WTC11 (cell line): Measurements from ENCODE around the gene FAM161A. TPM values are rescaled to one million over a fixed set of nuclear protein-coding genes. Genes with fewer than 3 reads are reported as not detected.
"Not testable (repeated sequence)": the region's sequence is repeated elsewhere in the genome, so short reads cannot be mapped to it uniquely, and the experiment has no call there.

Experiments
- ATAC-seq: fragments of 200-7000 bp; cut with Tn5 transposase; 2 replicates; pipeline ENCODE4 v1.10.0; 2021; ENCODE audit warnings: mild to moderate bottlenecking, moderate library complexity
- CTCF ChIA-PET: fragments of 300-600 bp; sonication (Branson Sonifier 250); formaldehyde crosslinking; loops from one replicate; lab custom pipeline; 2021; ENCODE audit warnings: antibody characterized with exemption; lab: Charles Lee
- POLR2A ChIA-PET: fragments of 350-600 bp; sonication (Branson Sonifier 250); formaldehyde crosslinking; loops from one replicate; lab custom pipeline; 2021; ENCODE audit warnings: antibody characterized with exemption; lab: Charles Lee
- DNase-seq: peaks from one replicate; pipeline ENCODE4 v3.0.0; 2021; ENCODE audit warnings: low spot score
- H3K27ac Mint-ChIP-seq: 2 replicates; pipeline ENCODE4 v1.8.0; 2021; ENCODE audit warnings: mixed read lengths
- H3K27me3 Mint-ChIP-seq: 2 replicates; pipeline ENCODE4 v1.8.0; 2021; ENCODE audit warnings: low read depth, mild to moderate bottlenecking, moderate library complexity, mixed read lengths
- H3K36me3 Mint-ChIP-seq: 2 replicates; pipeline ENCODE4 v1.8.0; 2021; ENCODE audit warnings: mixed read lengths
- H3K4me1 Mint-ChIP-seq: 2 replicates; pipeline ENCODE4 v1.8.0; 2022; ENCODE audit warnings: mixed read lengths
- H3K4me3 Mint-ChIP-seq: 2 replicates; pipeline ENCODE4 v1.8.0; 2021; ENCODE audit warnings: mild to moderate bottlenecking, moderate library complexity, mixed read lengths
- H3K9me3 Mint-ChIP-seq: 2 replicates; pipeline ENCODE4 v1.8.0; 2021; ENCODE audit warnings: mixed read lengths
- CBFB ChIP-seq: sonication (generic); formaldehyde crosslinking; IDR thresholded peaks from 2 replicates; pipeline ENCODE4 v1.8.1; 2022; ENCODE audit warnings: mild to moderate bottlenecking, low read depth, missing genetic modification reagents
- E2F1 ChIP-seq: sonication (generic); formaldehyde crosslinking; IDR thresholded peaks from 2 replicates; pipeline ENCODE4 v1.8.0; 2022; ENCODE audit warnings: mild to moderate bottlenecking, missing genetic modification reagents
- FOXP1 ChIP-seq: sonication (generic); formaldehyde crosslinking; IDR thresholded peaks from 2 replicates; pipeline ENCODE4 v1.8.0; 2022; ENCODE audit warnings: missing genetic modification reagents, mild to moderate bottlenecking, moderate library complexity, borderline replicate concordance
- GRHL2 ChIP-seq: fragments of 250-450 bp; sonication (Bioruptor Pico); IDR thresholded peaks from 2 replicates; pipeline ENCODE4 v1.8.0; 2022; ENCODE audit warnings: mild to moderate bottlenecking, moderate library complexity; ENCODE audit not compliant: insufficient replicate concordance, severe bottlenecking
- HMGXB4 ChIP-seq: sonication (generic); formaldehyde crosslinking; IDR thresholded peaks from 2 replicates; pipeline ENCODE4 v1.8.1; 2023; ENCODE audit warnings: mild to moderate bottlenecking, moderate library complexity, missing genetic modification reagents
- IRF2 ChIP-seq: sonication (generic); formaldehyde crosslinking; IDR thresholded peaks from 2 replicates; pipeline ENCODE4 v1.8.0; 2022; ENCODE audit warnings: low read depth, missing genetic modification reagents, borderline replicate concordance
- KAT7 ChIP-seq: sonication (generic); formaldehyde crosslinking; IDR thresholded peaks from 2 replicates; pipeline ENCODE4 v1.8.1; 2023; ENCODE audit warnings: missing genetic modification reagents, mild to moderate bottlenecking, borderline replicate concordance
- MXD4 ChIP-seq: fragments of 250-450 bp; sonication (Bioruptor Pico); IDR thresholded peaks from 2 replicates; pipeline ENCODE4 v1.8.0; 2021; ENCODE audit warnings: mild to moderate bottlenecking, moderate library complexity, borderline replicate concordance
- NFE2L1 ChIP-seq: sonication (generic); formaldehyde crosslinking; IDR thresholded peaks from 2 replicates; pipeline ENCODE4 v1.8.1; 2023; ENCODE audit warnings: missing genetic modification reagents
- PRRX2 ChIP-seq: fragments of 250-450 bp; sonication (Bioruptor Pico); IDR thresholded peaks from 2 replicates; pipeline ENCODE4 v1.8.0; 2021; ENCODE audit warnings: mild to moderate bottlenecking
- SMAD3 ChIP-seq: sonication (generic); formaldehyde crosslinking; IDR thresholded peaks from 2 replicates; pipeline ENCODE4 v1.8.0; 2022; ENCODE audit warnings: missing genetic modification reagents, mild to moderate bottlenecking, borderline replicate concordance
- ZNF138 ChIP-seq: sonication (generic); formaldehyde crosslinking; conservative IDR thresholded peaks from 2 replicates; pipeline ENCODE4 v1.8.1; 2022; ENCODE audit warnings: mild to moderate bottlenecking, moderate library complexity, missing genetic modification reagents
- ZNF396 ChIP-seq: fragments of 250-450 bp; sonication (Bioruptor Pico); IDR thresholded peaks from 2 replicates; pipeline ENCODE4 v1.8.0; 2021; ENCODE audit warnings: mild to moderate bottlenecking, moderate library complexity, borderline replicate concordance
- ZNF423 ChIP-seq: fragments of 250-450 bp; sonication (Bioruptor Pico); IDR thresholded peaks from 2 replicates; pipeline ENCODE4 v2.1.2; 2022; ENCODE audit warnings: mild to moderate bottlenecking, moderate library complexity
- total RNA-seq: library from RNA; stranded (reverse); gene quantifications from 3 replicates; pipeline ENCODE4 v1.2.3, GENCODE V29; 2021
- TF ChIP-seq, protein P1 (sequence below): sonication (generic); formaldehyde crosslinking; IDR thresholded peaks from 2 replicates; pipeline ENCODE4 v1.8.1; 2023; ENCODE audit warnings: mild to moderate bottlenecking, missing genetic modification reagents
- TF ChIP-seq, protein P2 (sequence below): sonication (generic); formaldehyde crosslinking; IDR thresholded peaks from 2 replicates; pipeline ENCODE4 v1.8.0; 2023; ENCODE audit warnings: mild to moderate bottlenecking, missing genetic modification reagents
- TF ChIP-seq, protein P3 (sequence below): sonication (generic); formaldehyde crosslinking; IDR thresholded peaks from 2 replicates; pipeline ENCODE4 v1.8.1; 2023; ENCODE audit warnings: mild to moderate bottlenecking, missing genetic modification reagents, moderate library complexity

FAM161A gene
- total RNA-seq, 1 experiment from 2014 or later = 12.4 TPM

- peak; percentile 71 for ATAC-seq
- ChIA-PET POLR2A (interaction anchor here (1.3 to 1.6 kb wide), 2 partner anchors 14 to 90 kb away, joined by 4 read pairs; no protein-coding TSS in a partner anchor), CTCF (interaction anchor here (0.6 to 1.9 kb wide), 4 partner anchors 9 to 58 kb away, joined by 3 to 5 read pairs (median 4); no protein-coding TSS in a partner anchor)
- Mint-ChIP-seq H3K27me3 (no peaks in the 10 kb centered on the region), H3K4me1 (peaks cover 14% of the 10 kb centered on the region), H3K36me3 (no peaks in the 10 kb centered on the region), H3K27ac (no peak overlapping the region; the same call in 1 of the 2 replicates), H3K4me3 (peak overlapping the region; percentile 92), H3K9me3 (no peaks in the 10 kb centered on the region)
- TF ChIP-seq SMAD3 (CRISPR knock-in tag) = no peak
- TF ChIP-seq FOXP1 (CRISPR knock-in tag) = 0 out of 2 replicates have a peak, but pooled peaks have one; percentile 19
- no peak for TF ChIP-seq ZNF423
- no peak for TF ChIP-seq E2F1 (CRISPR knock-in tag)
- 0 out of 2 replicates have a peak, but pooled peaks have one; percentile 47 for TF ChIP-seq HMGXB4 (CRISPR knock-in tag)
- TF ChIP-seq KAT7 = peak; percentile 53; the same call in 1 of the 2 replicates
- no peak for DNase-seq
These were observed 594 bp downstream of the FAM161A start for GRCh38 chr2:61853086-61853846.

- ATAC-seq, H3K4me3 Mint-ChIP-seq, POLR2A ChIA-PET, H3K9me3 Mint-ChIP-seq, H3K36me3 Mint-ChIP-seq, H3K27me3 Mint-ChIP-seq: not testable (repeated sequence)
- H3K27ac Mint-ChIP-seq = 0 out of 2 replicates have a peak overlapping the region, but pooled peaks have one; percentile 18
- peaks cover 14% of the 10 kb centered on the region for H3K4me1 Mint-ChIP-seq
- peak; percentile 28 for DNase-seq
- CTCF ChIA-PET = interaction anchor here (0.9 to 1.2 kb wide), 6 partner anchors 15 to 592 kb away, joined by 3 to 4 read pairs (median 3); no protein-coding TSS in a partner anchor
These were observed 2.6 kb downstream of the FAM161A start for GRCh38 chr2:61851270-61851669.

DNA sequence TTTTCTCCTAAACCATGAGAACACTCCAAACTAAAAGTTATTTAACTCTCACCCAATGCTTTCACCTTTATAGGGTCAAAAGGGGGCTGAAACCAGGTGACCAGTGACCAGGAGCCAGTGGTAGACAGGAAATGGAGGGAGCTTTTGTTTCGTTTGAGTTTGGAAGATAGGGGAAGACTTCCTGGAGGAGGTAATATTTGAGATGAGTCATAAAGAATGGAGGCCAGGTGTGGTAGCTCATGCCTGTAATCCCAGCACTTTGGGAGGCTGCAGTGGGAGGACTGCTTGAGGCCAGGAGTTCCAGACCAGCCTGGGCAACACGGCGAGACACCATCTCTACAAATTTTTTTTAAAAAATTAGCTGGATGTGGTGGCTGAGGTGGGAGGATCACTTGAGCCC lies 8.5 kb downstream of the FAM161A start:
- Mint-ChIP-seq H3K4me3 (no peak overlapping the region), H3K27me3 (no peaks in the 10 kb centered on the region), H3K9me3 (no peaks in the 10 kb centered on the region), H3K4me1 (no peaks in the 10 kb centered on the region), H3K36me3 (no peaks in the 10 kb centered on the region; the same call in 1 of the 2 replicates), H3K27ac (no peak overlapping the region)
- TF ChIP-seq ZNF138 (CRISPR knock-in tag) (no peak), ZNF423 (no peak), IRF2 (CRISPR knock-in tag) (no peak), GRHL2 (CRISPR knock-in tag) (no peak), CBFB (CRISPR knock-in tag) (no peak), MXD4 (no peak), PRRX2 (CRISPR knock-in tag) (no peak), ZNF396 (no peak), NFE2L1 (no peak), HMGXB4 (CRISPR knock-in tag) (no peak)
- TF ChIP-seq, protein P1, sequence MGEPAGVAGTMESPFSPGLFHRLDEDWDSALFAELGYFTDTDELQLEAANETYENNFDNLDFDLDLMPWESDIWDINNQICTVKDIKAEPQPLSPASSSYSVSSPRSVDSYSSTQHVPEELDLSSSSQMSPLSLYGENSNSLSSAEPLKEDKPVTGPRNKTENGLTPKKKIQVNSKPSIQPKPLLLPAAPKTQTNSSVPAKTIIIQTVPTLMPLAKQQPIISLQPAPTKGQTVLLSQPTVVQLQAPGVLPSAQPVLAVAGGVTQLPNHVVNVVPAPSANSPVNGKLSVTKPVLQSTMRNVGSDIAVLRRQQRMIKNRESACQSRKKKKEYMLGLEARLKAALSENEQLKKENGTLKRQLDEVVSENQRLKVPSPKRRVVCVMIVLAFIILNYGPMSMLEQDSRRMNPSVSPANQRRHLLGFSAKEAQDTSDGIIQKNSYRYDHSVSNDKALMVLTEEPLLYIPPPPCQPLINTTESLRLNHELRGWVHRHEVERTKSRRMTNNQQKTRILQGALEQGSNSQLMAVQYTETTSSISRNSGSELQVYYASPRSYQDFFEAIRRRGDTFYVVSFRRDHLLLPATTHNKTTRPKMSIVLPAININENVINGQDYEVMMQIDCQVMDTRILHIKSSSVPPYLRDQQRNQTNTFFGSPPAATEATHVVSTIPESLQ = no peak
- TF ChIP-seq, protein P2, sequence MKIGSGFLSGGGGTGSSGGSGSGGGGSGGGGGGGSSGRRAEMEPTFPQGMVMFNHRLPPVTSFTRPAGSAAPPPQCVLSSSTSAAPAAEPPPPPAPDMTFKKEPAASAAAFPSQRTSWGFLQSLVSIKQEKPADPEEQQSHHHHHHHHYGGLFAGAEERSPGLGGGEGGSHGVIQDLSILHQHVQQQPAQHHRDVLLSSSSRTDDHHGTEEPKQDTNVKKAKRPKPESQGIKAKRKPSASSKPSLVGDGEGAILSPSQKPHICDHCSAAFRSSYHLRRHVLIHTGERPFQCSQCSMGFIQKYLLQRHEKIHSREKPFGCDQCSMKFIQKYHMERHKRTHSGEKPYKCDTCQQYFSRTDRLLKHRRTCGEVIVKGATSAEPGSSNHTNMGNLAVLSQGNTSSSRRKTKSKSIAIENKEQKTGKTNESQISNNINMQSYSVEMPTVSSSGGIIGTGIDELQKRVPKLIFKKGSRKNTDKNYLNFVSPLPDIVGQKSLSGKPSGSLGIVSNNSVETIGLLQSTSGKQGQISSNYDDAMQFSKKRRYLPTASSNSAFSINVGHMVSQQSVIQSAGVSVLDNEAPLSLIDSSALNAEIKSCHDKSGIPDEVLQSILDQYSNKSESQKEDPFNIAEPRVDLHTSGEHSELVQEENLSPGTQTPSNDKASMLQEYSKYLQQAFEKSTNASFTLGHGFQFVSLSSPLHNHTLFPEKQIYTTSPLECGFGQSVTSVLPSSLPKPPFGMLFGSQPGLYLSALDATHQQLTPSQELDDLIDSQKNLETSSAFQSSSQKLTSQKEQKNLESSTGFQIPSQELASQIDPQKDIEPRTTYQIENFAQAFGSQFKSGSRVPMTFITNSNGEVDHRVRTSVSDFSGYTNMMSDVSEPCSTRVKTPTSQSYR = no peak
- TF ChIP-seq, protein P3, sequence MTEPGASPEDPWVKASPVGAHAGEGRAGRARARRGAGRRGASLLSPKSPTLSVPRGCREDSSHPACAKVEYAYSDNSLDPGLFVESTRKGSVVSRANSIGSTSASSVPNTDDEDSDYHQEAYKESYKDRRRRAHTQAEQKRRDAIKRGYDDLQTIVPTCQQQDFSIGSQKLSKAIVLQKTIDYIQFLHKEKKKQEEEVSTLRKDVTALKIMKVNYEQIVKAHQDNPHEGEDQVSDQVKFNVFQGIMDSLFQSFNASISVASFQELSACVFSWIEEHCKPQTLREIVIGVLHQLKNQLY (CRISPR knock-in tag) = no peak
- CTCF ChIA-PET = interaction anchor here (1.7 kb wide), 1 partner anchor 9 kb away, joined by 3 read pairs; the partner anchor contains the start of gene FAM161A
- POLR2A ChIA-PET = no interaction called here
- ATAC-seq = no peak
- DNase-seq = no peak
